NCI-H748 treated with DMSO at 0.1 percent for 48 hours (cell line): ENCODE measurements around the gene SLITRK3.
A peak's percentile ranks its signal among the peaks of the same experiment; 100 is the strongest.
"Not testable (repeated sequence)": the region's sequence is repeated elsewhere in the genome, so short reads cannot be mapped to it uniquely, and the experiment has no call there.

Source experiments
- DNase-seq: peaks from one replicate; lab custom pipeline; 2025; lab: John Stamatoyannopoulos, UW

SLITRK3 gene

GRCh38 chr3:165192610-165193192 is 3.5 kb downstream of the SLITRK3 start:
- peak; percentile 45 for DNase-seq

- no peak for DNase-seq
Measured at GRCh38 chr3:165191491-165191890, 4.7 kb downstream of the SLITRK3 start.

GRCh38 chr3:165188452-165188851 is 7.7 kb downstream of the SLITRK3 start:
- no peak for DNase-seq

- peak; percentile 86 for DNase-seq
Measured at GRCh38 chr3:165185707-165186327, 10.4 kb downstream of the SLITRK3 start.

GRCh38 chr3:165181556-165181955 is 14.6 kb downstream of the SLITRK3 start:
- DNase-seq: no peak

- DNase-seq: no peak
Measured at GRCh38 chr3:165170236-165170635, 25.9 kb downstream of the SLITRK3 start.

GRCh38 chr3:165169368-165169767 is 26.8 kb downstream of the SLITRK3 start:
- no peak for DNase-seq

GRCh38 chr3:165162883-165163282 is 33.3 kb downstream of the SLITRK3 start:
- DNase-seq: no peak

GRCh38 chr3:165159760-165160421 is 36.3 kb downstream of the SLITRK3 start:
- DNase-seq: no peak

- DNase-seq: no peak
Measured at GRCh38 chr3:165158011-165158410, 38.2 kb downstream of the SLITRK3 start.

GRCh38 chr3:165156757-165157420 is 39.3 kb downstream of the SLITRK3 start:
- no peak for DNase-seq

- no peak for DNase-seq
Measured at GRCh38 chr3:165148876-165149441, 47.2 kb downstream of the SLITRK3 start.

GRCh38 chr3:165144271-165144670 is 51.9 kb downstream of the SLITRK3 start:
- no peak for DNase-seq

GRCh38 chr3:165139918-165140317 is 56.3 kb downstream of the SLITRK3 start:
- not testable (repeated sequence) for DNase-seq
